SK-N-MC (cell line): ENCODE results near the gene SRY.

Experiments used
- DNase-seq: peaks from one replicate; pipeline ENCODE4 v3.0.0-alpha.2; 2011; ENCODE audit warnings: low read depth, low spot score
- H3K27ac ChIP-seq: fragments of 200-600 bp; sonication (generic); 2 replicates; pipeline ENCODE4 v1.5.1; 2016; ENCODE audit warnings: mixed run types
- H3K36me3 ChIP-seq: fragments of 200-600 bp; sonication (generic); 2 replicates; pipeline ENCODE4 v1.6.1; 2017; ENCODE audit warnings: antibody characterized with exemption, low read length, mixed read lengths; ENCODE audit not compliant: insufficient read depth
- H3K4me3 ChIP-seq: fragments of 200-600 bp; sonication (generic); 2 replicates; pipeline ENCODE4 v1.5.1; 2016
- H3K9ac ChIP-seq: fragments of 200-600 bp; sonication (generic); 2 replicates; pipeline ENCODE4 v1.8.0; 2017; ENCODE audit warnings: mixed run types, mixed read lengths; ENCODE audit not compliant: insufficient read length
- H3K9me3 ChIP-seq: fragments of 200-600 bp; sonication (generic); 2 replicates; pipeline ENCODE4 v1.6.1; 2017; ENCODE audit warnings: low read depth, mild to moderate bottlenecking, antibody characterized with exemption, low read length, moderate library complexity, mixed read lengths
- EZH2 ChIP-seq: fragments of 200-600 bp; sonication (generic); IDR thresholded peaks from one replicate; pipeline ENCODE4 v1.6.1; 2017; ENCODE audit warnings: antibody characterized with exemption
- FOXP2 ChIP-seq: optimal IDR thresholded peaks from 2 replicates; pipeline ENCODE3; 2011; ENCODE audit warnings: mild to moderate bottlenecking, moderate library complexity; ENCODE audit not compliant: insufficient read depth; ENCODE audit errors: extremely low read length, control extremely low read depth
- POLR2AphosphoS5 ChIP-seq: IDR thresholded peaks from 2 replicates; pipeline ENCODE4 v1.6.1; 2012; ENCODE audit warnings: mild to moderate bottlenecking, low read depth, low read length, borderline replicate concordance

Gene SRY

DNA sequence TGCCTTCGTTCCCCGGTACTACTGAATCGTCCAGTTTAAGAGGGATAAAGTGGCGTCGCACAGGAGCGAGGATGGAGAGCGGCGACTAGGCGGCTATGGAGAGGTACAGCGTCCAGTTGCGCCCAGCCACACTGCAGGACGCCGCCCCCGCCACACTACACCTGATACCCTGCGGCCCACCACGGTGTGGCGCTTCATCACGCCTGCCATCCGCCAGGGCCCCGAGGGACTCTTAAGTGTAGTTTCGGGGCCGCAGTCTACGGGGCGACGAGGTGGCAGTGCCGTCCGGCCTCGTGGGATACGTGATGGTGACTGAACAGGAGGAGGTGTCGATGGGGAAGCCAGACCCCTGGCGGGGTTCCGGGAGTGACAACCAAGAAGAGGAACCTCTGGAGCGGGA, 2.3 kb upstream of the SRY start:
- TF ChIP-seq POLR2AphosphoS5: no peak
- TF ChIP-seq EZH2: no peak
- TF ChIP-seq FOXP2: no peak
- Histone ChIP-seq H3K9ac (no peak overlapping the region), H3K27ac (no peak overlapping the region), H3K9me3 (no peaks in the 10 kb centered on the region), H3K36me3 (no peaks in the 10 kb centered on the region), H3K4me3 (no peak overlapping the region)
- DNase-seq: no peak

- no peak for DNase-seq
- Histone ChIP-seq H3K27ac (no peak overlapping the region), H3K9me3 (no peaks in the 10 kb centered on the region), H3K4me3 (no peak overlapping the region), H3K9ac (no peak overlapping the region), H3K36me3 (no peaks in the 10 kb centered on the region)
- TF ChIP-seq EZH2 (no peak), FOXP2 (no peak), POLR2AphosphoS5 (no peak)
Observed at GRCh38 chrY:2786876-2787512, 488 bp downstream of the SRY start.
